ENCODE measurements around the gene CCL13.

The CCL13 gene

GRCh38 chr17:34352191-34352590, 4.1 kb upstream of the CCL13 start:
- Histone ChIP-seq H3K9me3 (ENCODE audit: control insufficient read depth, insufficient read depth, low read depth, low read length) (no peaks in the 10 kb centered on the region), H3K4me1 (ENCODE audit: control insufficient read depth, insufficient read depth, low read length) (no peaks in the 10 kb centered on the region), H3K4me3 (ENCODE audit: low read depth, low read length) (no peak overlapping the region), H3K36me3 (ENCODE audit: control insufficient read depth in 2 of 2, insufficient read depth in 1 of 2, low read length in 2 of 2) (no peaks in the 10 kb centered on the region), H3K27ac (ENCODE audit: extremely low read depth, low read depth, low read length) (no peak overlapping the region)
- ChIA-PET POLR2A (no interaction called here), CTCF (interaction anchor here (0.6 to 2.3 kb wide), 3 partner anchors 9 to 151 kb away, joined by 3 to 33 read pairs (median 8); no protein-coding TSS in a partner anchor)
- TF ChIP-seq ZNF776 (tag by site-specific recombination; IDR thresholded peaks at IDR 0.05; ENCODE audit: borderline replicate concordance) (no peak), ZNF510 (tag by site-specific recombination; IDR thresholded peaks at IDR 0.05; ENCODE audit: insufficient replicate concordance) (no peak), MZF1 (tag by site-specific recombination; IDR thresholded peaks at IDR 0.05; ENCODE audit: borderline replicate concordance) (no peak), ZNF366 (tag by site-specific recombination; conservative IDR thresholded peaks at IDR 0.05) (no peak), ZNF660 (tag by site-specific recombination; IDR thresholded peaks at IDR 0.05) (no peak), ZNF404 (tag by site-specific recombination; IDR thresholded peaks at IDR 0.05) (no peak), PBX3 (CRISPR knock-in tag; IDR thresholded peaks at IDR 0.05) (no peak), HOXD13 (CRISPR knock-in tag; IDR thresholded peaks at IDR 0.05; ENCODE audit: borderline replicate concordance) (no peak), ZNF701 (tag by site-specific recombination; IDR thresholded peaks at IDR 0.05) (no peak), ZNF292 (tag by site-specific recombination; IDR thresholded peaks at IDR 0.05; ENCODE audit: borderline replicate concordance, low read depth) (no peak), ZNF664 (tag by site-specific recombination; IDR thresholded peaks at IDR 0.05) (no peak), ZNF148 (tag by site-specific recombination; IDR thresholded peaks at IDR 0.05; ENCODE audit: borderline replicate concordance) (no peak), REPIN1 (tag by site-specific recombination; IDR thresholded peaks at IDR 0.05; ENCODE audit: low read depth) (no peak), ZNF677 (tag by site-specific recombination; IDR thresholded peaks at IDR 0.05) (no peak)
- TF ChIP-seq, protein P1, sequence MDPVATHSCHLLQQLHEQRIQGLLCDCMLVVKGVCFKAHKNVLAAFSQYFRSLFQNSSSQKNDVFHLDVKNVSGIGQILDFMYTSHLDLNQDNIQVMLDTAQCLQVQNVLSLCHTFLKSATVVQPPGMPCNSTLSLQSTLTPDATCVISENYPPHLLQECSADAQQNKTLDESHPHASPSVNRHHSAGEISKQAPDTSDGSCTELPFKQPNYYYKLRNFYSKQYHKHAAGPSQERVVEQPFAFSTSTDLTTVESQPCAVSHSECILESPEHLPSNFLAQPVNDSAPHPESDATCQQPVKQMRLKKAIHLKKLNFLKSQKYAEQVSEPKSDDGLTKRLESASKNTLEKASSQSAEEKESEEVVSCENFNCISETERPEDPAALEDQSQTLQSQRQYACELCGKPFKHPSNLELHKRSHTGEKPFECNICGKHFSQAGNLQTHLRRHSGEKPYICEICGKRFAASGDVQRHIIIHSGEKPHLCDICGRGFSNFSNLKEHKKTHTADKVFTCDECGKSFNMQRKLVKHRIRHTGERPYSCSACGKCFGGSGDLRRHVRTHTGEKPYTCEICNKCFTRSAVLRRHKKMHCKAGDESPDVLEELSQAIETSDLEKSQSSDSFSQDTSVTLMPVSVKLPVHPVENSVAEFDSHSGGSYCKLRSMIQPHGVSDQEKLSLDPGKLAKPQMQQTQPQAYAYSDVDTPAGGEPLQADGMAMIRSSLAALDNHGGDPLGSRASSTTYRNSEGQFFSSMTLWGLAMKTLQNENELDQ (tag by site-specific recombination; IDR thresholded peaks at IDR 0.05; ENCODE audit: low read depth): no peak
- TF ChIP-seq, protein P2, sequence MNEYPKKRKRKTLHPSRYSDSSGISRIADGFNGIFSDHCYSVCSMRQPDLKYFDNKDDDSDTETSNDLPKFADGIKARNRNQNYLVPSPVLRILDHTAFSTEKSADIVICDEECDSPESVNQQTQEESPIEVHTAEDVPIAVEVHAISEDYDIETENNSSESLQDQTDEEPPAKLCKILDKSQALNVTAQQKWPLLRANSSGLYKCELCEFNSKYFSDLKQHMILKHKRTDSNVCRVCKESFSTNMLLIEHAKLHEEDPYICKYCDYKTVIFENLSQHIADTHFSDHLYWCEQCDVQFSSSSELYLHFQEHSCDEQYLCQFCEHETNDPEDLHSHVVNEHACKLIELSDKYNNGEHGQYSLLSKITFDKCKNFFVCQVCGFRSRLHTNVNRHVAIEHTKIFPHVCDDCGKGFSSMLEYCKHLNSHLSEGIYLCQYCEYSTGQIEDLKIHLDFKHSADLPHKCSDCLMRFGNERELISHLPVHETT (tag by site-specific recombination; IDR thresholded peaks at IDR 0.05): no peak
- TF ChIP-seq, protein P3, sequence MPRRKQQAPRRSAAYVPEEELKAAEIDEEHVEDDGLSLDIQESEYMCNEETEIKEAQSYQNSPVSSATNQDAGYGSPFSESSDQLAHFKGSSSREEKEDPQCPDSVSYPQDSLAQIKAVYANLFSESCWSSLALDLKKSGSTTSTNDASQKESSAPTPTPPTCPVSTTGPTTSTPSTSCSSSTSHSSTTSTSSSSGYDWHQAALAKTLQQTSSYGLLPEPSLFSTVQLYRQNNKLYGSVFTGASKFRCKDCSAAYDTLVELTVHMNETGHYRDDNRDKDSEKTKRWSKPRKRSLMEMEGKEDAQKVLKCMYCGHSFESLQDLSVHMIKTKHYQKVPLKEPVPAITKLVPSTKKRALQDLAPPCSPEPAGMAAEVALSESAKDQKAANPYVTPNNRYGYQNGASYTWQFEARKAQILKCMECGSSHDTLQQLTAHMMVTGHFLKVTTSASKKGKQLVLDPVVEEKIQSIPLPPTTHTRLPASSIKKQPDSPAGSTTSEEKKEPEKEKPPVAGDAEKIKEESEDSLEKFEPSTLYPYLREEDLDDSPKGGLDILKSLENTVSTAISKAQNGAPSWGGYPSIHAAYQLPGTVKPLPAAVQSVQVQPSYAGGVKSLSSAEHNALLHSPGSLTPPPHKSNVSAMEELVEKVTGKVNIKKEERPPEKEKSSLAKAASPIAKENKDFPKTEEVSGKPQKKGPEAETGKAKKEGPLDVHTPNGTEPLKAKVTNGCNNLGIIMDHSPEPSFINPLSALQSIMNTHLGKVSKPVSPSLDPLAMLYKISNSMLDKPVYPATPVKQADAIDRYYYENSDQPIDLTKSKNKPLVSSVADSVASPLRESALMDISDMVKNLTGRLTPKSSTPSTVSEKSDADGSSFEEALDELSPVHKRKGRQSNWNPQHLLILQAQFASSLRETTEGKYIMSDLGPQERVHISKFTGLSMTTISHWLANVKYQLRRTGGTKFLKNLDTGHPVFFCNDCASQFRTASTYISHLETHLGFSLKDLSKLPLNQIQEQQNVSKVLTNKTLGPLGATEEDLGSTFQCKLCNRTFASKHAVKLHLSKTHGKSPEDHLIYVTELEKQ (tag by site-specific recombination; IDR thresholded peaks at IDR 0.05; ENCODE audit: borderline replicate concordance): no peak
- TF ChIP-seq, protein P4, sequence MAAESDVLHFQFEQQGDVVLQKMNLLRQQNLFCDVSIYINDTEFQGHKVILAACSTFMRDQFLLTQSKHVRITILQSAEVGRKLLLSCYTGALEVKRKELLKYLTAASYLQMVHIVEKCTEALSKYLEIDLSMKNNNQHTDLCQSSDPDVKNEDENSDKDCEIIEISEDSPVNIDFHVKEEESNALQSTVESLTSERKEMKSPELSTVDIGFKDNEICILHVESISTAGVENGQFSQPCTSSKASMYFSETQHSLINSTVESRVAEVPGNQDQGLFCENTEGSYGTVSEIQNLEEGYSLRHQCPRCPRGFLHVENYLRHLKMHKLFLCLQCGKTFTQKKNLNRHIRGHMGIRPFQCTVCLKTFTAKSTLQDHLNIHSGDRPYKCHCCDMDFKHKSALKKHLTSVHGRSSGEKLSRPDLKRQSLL (tag by site-specific recombination; IDR thresholded peaks at IDR 0.05): no peak
- TF ChIP-seq, protein P5, sequence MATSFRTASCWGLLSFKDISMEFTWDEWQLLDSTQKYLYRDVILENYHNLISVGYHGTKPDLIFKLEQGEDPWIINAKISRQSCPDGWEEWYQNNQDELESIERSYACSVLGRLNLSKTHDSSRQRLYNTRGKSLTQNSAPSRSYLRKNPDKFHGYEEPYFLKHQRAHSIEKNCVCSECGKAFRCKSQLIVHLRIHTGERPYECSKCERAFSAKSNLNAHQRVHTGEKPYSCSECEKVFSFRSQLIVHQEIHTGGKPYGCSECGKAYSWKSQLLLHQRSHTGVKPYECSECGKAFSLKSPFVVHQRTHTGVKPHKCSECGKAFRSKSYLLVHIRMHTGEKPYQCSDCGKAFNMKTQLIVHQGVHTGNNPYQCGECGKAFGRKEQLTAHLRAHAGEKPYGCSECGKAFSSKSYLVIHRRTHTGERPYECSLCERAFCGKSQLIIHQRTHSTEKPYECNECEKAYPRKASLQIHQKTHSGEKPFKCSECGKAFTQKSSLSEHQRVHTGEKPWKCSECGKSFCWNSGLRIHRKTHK (tag by site-specific recombination; IDR thresholded peaks at IDR 0.05): no peak

All from HEK293 (cell line).